ENCODE data around the gene FUT1.

FUT1 gene

GRCh38 chr19:48703316-48703715, 49.1 kb downstream of the FUT1 start:
- in situ Hi-C loops (cut with HindIII; ENCODE audit: low pct_ligation_motif_present, low pct_unique_long_range_greater_than_20kb, low sequenced_read_pairs): no loop called here
- DNase-seq: no peak

- in situ Hi-C loops (cut with HindIII; ENCODE audit: low pct_ligation_motif_present, low pct_unique_long_range_greater_than_20kb, low sequenced_read_pairs): no loop called here
- no peak for DNase-seq
These were observed 49.7 kb downstream of the FUT1 start for GRCh38 chr19:48702701-48703100.

GRCh38 chr19:48698046-48698445, 54.4 kb downstream of the FUT1 start:
- peak; percentile 80 for DNase-seq

More at GRCh38 chr19:48698046-48698445, 54.4 kb downstream of the FUT1 start:
- in situ Hi-C loops (cut with HindIII; ENCODE audit: low pct_ligation_motif_present, low pct_unique_long_range_greater_than_20kb, low sequenced_read_pairs): no loop called here

All from ACHN (cell line).